HCT116 (cell line): ENCODE measurements around the gene MYO7B. TPM values are rescaled to one million over a fixed set of nuclear protein-coding genes. Genes with fewer than 3 reads are reported as not detected.

ENCODE experiments used
- ATAC-seq: fragments of 200-7000 bp; cut with Tn5 transposase; 2 replicates; pipeline ENCODE4 v1.9.1; 2020; ENCODE audit warnings: mild to moderate bottlenecking, moderate library complexity
- BruUV-seq: library from RNA; stranded (reverse); fragments of 400-500 nt; replicated peaks from 2 replicates; lab custom pipeline; 2021; lab: Mats Ljungman, UMichigan
- CTCF ChIA-PET: fragments of 300-600 bp; sonication (Branson Sonifier 250); formaldehyde crosslinking; loops from one replicate; lab custom pipeline; 2021; ENCODE audit warnings: antibody characterized with exemption; lab: Charles Lee
- POLR2A ChIA-PET: fragments of 300-600, 350-600 bp; sonication (Branson Sonifier 250); formaldehyde crosslinking; loops from one replicate; lab custom pipeline; 2021; ENCODE audit warnings: antibody characterized with exemption; lab: Charles Lee
- RAD21 ChIA-PET, 2 experiments: fragments of 300-600 bp; sonication (Branson Sonifier 250); formaldehyde crosslinking; loops; one replicate each; lab custom pipeline; 2023; ENCODE audit warnings: low total read pairs in 2 of 2; ENCODE audit not compliant: uncharacterized antibody in 2 of 2, unreplicated experiment in 2 of 2, low non-redundant PET in 1 of 2; lab: Charles Lee
- DNase-seq: peaks from one replicate; pipeline ENCODE4 v3.0.0-alpha.2; 2010; ENCODE audit warnings: low read depth, low spot score
- H2AFZ ChIP-seq: fragments of 200-600 bp; shearing (Covaris generic), sonication (generic); 2 replicates; pipeline ENCODE4 v1.6.1; 2017; ENCODE audit warnings: low read depth, mixed run types, mixed read lengths, antibody characterized with exemption, low read length; ENCODE audit not compliant: poor library complexity, severe bottlenecking
- H3K27ac ChIP-seq: 2 replicates; pipeline ENCODE4 v1.5.1; 2012; ENCODE audit warnings: low read depth, low read length
- H3K27me3 ChIP-seq: fragments of 200-600 bp; sonication (generic); 2 replicates; pipeline ENCODE4 v1.6.1; 2016; ENCODE audit warnings: mixed run types, low read length, mixed read lengths; ENCODE audit not compliant: insufficient read depth
- H3K36me3 ChIP-seq, 2 experiments: fragments of 200-500 bp in 1 of 2; fragments of 200-600 bp in 1 of 2; sonication (Bioruptor generic) in 1 of 2; sonication (generic) in 1 of 2; 2 replicates each; pipeline versions ENCODE4 v1.5.1 to v1.6.1; 2014 to 2016; ENCODE audit warnings: low read length in 2 of 2, inconsistent platforms in 1 of 2, mixed read lengths in 1 of 2, mixed run types in 1 of 2; ENCODE audit not compliant: insufficient read depth in 2 of 2, control insufficient read depth in 1 of 2
- H3K4me1 ChIP-seq, 2 experiments: fragments of 200-600 bp in 1 of 2; sonication (generic) in 1 of 2; 2 replicates each; pipeline versions ENCODE4 v1.5.1 to v1.6.1; 2012 to 2017; ENCODE audit warnings: low read length in 2 of 2, inconsistent platforms in 1 of 2, mild to moderate bottlenecking in 1 of 2, mixed read lengths in 1 of 2, mixed run types in 1 of 2, moderate library complexity in 1 of 2; ENCODE audit not compliant: insufficient read depth in 2 of 2, control insufficient read depth in 1 of 2
- H3K4me2 ChIP-seq: fragments of 200-600 bp; sonication (generic); 2 replicates; pipeline ENCODE4 v1.6.1; 2017; ENCODE audit warnings: mixed run types, low read length, mixed read lengths
- H3K4me3 ChIP-seq, 2 experiments: fragments of 200-600 bp in 1 of 2; sonication (generic) in 1 of 2; replicated peaks in 1 of 2; 2 replicates each; pipeline ENCODE4 v1.5.1; 2011 to 2016; ENCODE audit warnings: low read length in 2 of 2, control low read depth in 1 of 2, low read depth in 1 of 2, mild to moderate bottlenecking in 1 of 2, mixed read lengths in 1 of 2, mixed run types in 1 of 2
- H3K79me2 ChIP-seq: fragments of 200-600 bp; sonication (generic); 2 replicates; pipeline ENCODE4 v1.6.1; 2017; ENCODE audit warnings: mild to moderate bottlenecking, mixed run types, low read length, moderate library complexity, mixed read lengths; ENCODE audit not compliant: insufficient read depth
- H3K9ac ChIP-seq: fragments of 200-600 bp; sonication (generic); 2 replicates; pipeline ENCODE4 v1.6.1; 2016; ENCODE audit warnings: low read length, mixed read lengths
- H3K9me2 ChIP-seq: fragments of 200-600 bp; sonication (generic), shearing (Covaris generic); 2 replicates; pipeline ENCODE4 v1.6.1; 2017; ENCODE audit warnings: mixed run types, mild to moderate bottlenecking, moderate library complexity; ENCODE audit not compliant: insufficient read depth
- H3K9me3 ChIP-seq, 2 experiments: fragments of 200-500 bp in 1 of 2; fragments of 200-600 bp in 1 of 2; sonication (Bioruptor generic) in 1 of 2; sonication (generic) in 1 of 2; 2 replicates each; pipeline ENCODE4 v1.6.1; 2014 to 2017; ENCODE audit warnings: low read length in 2 of 2, mixed read lengths in 2 of 2, inconsistent platforms in 1 of 2, low read depth in 1 of 2, mild to moderate bottlenecking in 1 of 2, mixed run types in 1 of 2, moderate library complexity in 1 of 2; ENCODE audit not compliant: control insufficient read depth in 1 of 2, insufficient read depth in 1 of 2
- H4K20me1 ChIP-seq: fragments of 200-600 bp; sonication (generic), shearing (Covaris generic); 2 replicates; pipeline ENCODE4 v1.6.1; 2017; ENCODE audit warnings: mixed run types, mild to moderate bottlenecking, moderate library complexity; ENCODE audit not compliant: insufficient read depth
- EGR1 ChIP-seq: IDR thresholded peaks from 2 replicates; pipeline ENCODE4 v1.6.1; 2012; ENCODE audit warnings: low read depth
- EZH2 ChIP-seq: fragments of 200-600 bp; sonication (generic); IDR thresholded peaks from 2 replicates; pipeline ENCODE4 v1.6.1; 2017; ENCODE audit warnings: antibody characterized with exemption, mixed run types
- EZH2phosphoT487 ChIP-seq: fragments of 200-600 bp; IDR thresholded peaks from 2 replicates; pipeline ENCODE4 v1.6.1; 2018; ENCODE audit warnings: antibody characterized with exemption, borderline replicate concordance
- FOSL1 ChIP-seq: IDR thresholded peaks from 2 replicates; pipeline ENCODE4 v1.6.1; 2012; ENCODE audit warnings: low read depth
- JUND ChIP-seq: IDR thresholded peaks from 2 replicates; pipeline ENCODE4 v1.6.1; 2012
- RAD21 ChIP-seq: IDR thresholded peaks from 2 replicates; pipeline ENCODE4 v1.6.1; 2012; ENCODE audit warnings: low read depth, mild to moderate bottlenecking
- TCF7L2 ChIP-seq: IDR thresholded peaks from 2 replicates; pipeline ENCODE4 v1.7.0; 2011; ENCODE audit warnings: borderline replicate concordance, inconsistent platforms; ENCODE audit not compliant: insufficient read depth, insufficient read length; ENCODE audit errors: extremely low read depth
- intact Hi-C: fragments of 100-400 bp; cut with micrococcal nuclease; formaldehyde crosslinking; loops from 2 replicates; pipeline ENCODE4 v1.10.0; 2022
- total RNA-seq: library from RNA; stranded (reverse); gene quantifications from one replicate; pipeline ENCODE4 v1.2.1, GENCODE V29; 2021; ENCODE audit not compliant: unreplicated experiment
- TF ChIP-seq, protein P1 (sequence below), 3 experiments: fragments of 200-600 bp in 1 of 3; sonication (generic) in 1 of 3; IDR thresholded peaks in 2 of 3; conservative IDR thresholded peaks in 1 of 3; 2 replicates each; pipeline ENCODE4 v1.5.1; 2012 to 2017; ENCODE audit warnings: low read depth in 2 of 3, low read length in 2 of 3, antibody characterized with exemption in 1 of 3, borderline replicate concordance in 1 of 3, control low read depth in 1 of 3, mild to moderate bottlenecking in 1 of 3, mixed read lengths in 1 of 3, mixed run types in 1 of 3, moderate library complexity in 1 of 3; ENCODE audit not compliant: insufficient read depth in 1 of 3
- TF ChIP-seq, protein P2 (sequence below): IDR thresholded peaks from 2 replicates; pipeline ENCODE4 v1.6.1; 2011; ENCODE audit warnings: mild to moderate bottlenecking, low read length, moderate library complexity; ENCODE audit not compliant: insufficient replicate concordance; ENCODE audit errors: extremely low read depth
- TF ChIP-seq, protein P3 (sequence below): IDR thresholded peaks from 2 replicates; pipeline ENCODE4 v1.6.1; 2012; ENCODE audit warnings: low read depth

The MYO7B gene
- total RNA-seq, 1 experiment from 2014 or later = 0.07 TPM

DNA sequence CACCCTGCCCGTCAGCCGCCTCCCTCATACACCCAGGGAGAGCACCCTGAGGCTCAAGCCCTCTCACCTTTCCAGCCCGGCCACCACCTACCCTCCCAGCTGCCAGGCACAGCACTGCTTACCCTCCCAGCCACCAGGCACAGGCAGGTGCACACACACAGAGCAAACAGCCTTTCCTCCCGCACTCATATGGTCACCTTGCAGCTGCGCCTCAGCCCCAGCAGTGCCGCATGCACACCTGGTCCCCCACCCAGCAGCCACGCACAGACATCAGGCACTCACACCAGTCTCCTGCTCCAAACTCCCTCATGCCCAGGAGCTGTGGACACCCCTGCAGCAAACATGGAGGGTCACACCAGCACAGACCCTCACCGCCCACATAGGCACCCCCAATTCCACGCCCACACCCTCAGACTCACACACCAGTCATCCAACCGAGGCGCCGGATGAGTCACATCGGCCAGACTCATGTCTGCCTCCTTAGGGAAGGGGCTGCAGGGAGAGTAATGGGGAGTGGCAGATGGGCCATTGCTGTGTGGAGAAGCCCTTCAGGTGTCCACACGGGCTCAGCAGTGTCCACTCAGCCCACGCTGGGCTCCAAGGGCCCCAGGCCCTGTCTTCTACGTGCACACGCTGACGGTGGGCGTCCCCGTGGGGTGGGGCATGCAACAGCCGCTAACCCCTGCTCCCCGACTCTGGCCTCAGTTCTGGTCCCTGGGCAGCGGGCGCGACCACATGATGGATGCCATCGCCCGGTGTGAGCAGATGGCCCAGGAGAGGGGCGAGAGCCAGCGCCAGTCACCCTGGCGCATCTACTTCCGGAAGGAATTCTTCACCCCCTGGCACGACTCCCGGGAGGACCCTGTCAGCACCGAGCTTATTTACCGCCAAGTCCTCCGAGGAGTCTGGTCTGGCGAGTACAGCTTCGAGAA, 88.2 kb downstream of the MYO7B start:
- peaks cover 0 to 20% of the 10 kb centered on the region in 2 experiments; a peak in 2 of 4 replicates for H3K4me1 ChIP-seq
- no peak overlapping the region for H3K4me3 ChIP-seq
- no peak overlapping the region for H2AFZ ChIP-seq
- no peak overlapping the region for H3K9ac ChIP-seq
- H3K36me3 ChIP-seq = no peaks in the 10 kb centered on the region
- intact Hi-C loops = no loop called here
- POLR2A ChIA-PET = no interaction called here
- H3K9me2 ChIP-seq = no peaks in the 10 kb centered on the region
- no peak overlapping the region for H3K27ac ChIP-seq
- ATAC-seq (peak; percentile 73), DNase-seq (no peak)
- no peaks in the 10 kb centered on the region for H3K27me3 ChIP-seq
- no peaks in the 10 kb centered on the region for H3K79me2 ChIP-seq
- peak overlapping the region; percentile 58 for H3K4me2 ChIP-seq
- RAD21 ChIA-PET = no interaction called here
- CTCF ChIA-PET = no interaction called here
- BruUV-seq = no TSS peak
- H4K20me1 ChIP-seq = no peaks in the 10 kb centered on the region
- TF ChIP-seq EGR1 (peak; percentile 91), FOSL1 (peak; percentile 90)
- TF ChIP-seq, protein P1, sequence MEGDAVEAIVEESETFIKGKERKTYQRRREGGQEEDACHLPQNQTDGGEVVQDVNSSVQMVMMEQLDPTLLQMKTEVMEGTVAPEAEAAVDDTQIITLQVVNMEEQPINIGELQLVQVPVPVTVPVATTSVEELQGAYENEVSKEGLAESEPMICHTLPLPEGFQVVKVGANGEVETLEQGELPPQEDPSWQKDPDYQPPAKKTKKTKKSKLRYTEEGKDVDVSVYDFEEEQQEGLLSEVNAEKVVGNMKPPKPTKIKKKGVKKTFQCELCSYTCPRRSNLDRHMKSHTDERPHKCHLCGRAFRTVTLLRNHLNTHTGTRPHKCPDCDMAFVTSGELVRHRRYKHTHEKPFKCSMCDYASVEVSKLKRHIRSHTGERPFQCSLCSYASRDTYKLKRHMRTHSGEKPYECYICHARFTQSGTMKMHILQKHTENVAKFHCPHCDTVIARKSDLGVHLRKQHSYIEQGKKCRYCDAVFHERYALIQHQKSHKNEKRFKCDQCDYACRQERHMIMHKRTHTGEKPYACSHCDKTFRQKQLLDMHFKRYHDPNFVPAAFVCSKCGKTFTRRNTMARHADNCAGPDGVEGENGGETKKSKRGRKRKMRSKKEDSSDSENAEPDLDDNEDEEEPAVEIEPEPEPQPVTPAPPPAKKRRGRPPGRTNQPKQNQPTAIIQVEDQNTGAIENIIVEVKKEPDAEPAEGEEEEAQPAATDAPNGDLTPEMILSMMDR (IDR thresholded peaks at IDR 0.05 in 2 of 3, conservative IDR thresholded peaks at IDR 0.05 in 1 of 3; ENCODE audit: borderline replicate concordance in 1 of 3, insufficient read depth in 1 of 3, low read depth in 2 of 3, low read length in 2 of 3) = no peak
- H3K9me3 ChIP-seq = no peaks in the 10 kb centered on the region

DNA sequence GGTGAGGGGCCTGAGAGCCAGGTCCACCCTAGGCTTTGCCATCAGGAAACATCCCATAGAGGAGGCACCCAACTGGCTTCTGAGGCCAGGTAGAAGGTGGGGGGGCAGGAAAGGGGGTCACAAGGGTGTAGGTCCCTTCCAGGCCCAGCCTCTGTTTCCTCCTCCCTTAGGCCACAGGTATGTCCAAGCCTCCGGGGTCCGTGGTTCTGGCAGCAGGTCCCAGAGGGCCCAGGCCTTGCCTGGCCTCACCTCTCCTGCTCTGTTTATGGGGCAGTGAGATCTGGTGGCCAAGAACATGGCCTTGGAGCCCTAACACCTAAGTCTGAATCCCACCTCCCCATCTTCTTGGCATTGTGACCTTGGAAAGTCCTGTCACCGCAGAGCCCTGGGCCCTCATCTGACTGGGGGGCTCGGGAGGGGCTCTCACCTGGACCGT, 88.9 kb downstream of the MYO7B start:
- BruUV-seq = no TSS peak
- Histone ChIP-seq H3K4me2 (no peak overlapping the region), H3K9ac (no peak overlapping the region), H3K9me3 (no peaks in the 10 kb centered on the region), H3K9me2 (no peaks in the 10 kb centered on the region), H2AFZ (no peak overlapping the region), H3K36me3 (no peaks in the 10 kb centered on the region), H3K27me3 (no peaks in the 10 kb centered on the region), H3K79me2 (no peaks in the 10 kb centered on the region), H4K20me1 (no peaks in the 10 kb centered on the region), H3K4me1 (peaks cover 0 to 20% of the 10 kb centered on the region in 2 experiments; a peak in 2 of 4 replicates), H3K27ac (no peak overlapping the region), H3K4me3 (no peak overlapping the region)
- intact Hi-C loops = no loop called here
- no peak for ATAC-seq
- no peak for DNase-seq
- CTCF ChIA-PET = no interaction called here
- RAD21 ChIA-PET = no interaction called here
- POLR2A ChIA-PET = no interaction called here
- TF ChIP-seq JUND = no peak
- TF ChIP-seq, protein P2, sequence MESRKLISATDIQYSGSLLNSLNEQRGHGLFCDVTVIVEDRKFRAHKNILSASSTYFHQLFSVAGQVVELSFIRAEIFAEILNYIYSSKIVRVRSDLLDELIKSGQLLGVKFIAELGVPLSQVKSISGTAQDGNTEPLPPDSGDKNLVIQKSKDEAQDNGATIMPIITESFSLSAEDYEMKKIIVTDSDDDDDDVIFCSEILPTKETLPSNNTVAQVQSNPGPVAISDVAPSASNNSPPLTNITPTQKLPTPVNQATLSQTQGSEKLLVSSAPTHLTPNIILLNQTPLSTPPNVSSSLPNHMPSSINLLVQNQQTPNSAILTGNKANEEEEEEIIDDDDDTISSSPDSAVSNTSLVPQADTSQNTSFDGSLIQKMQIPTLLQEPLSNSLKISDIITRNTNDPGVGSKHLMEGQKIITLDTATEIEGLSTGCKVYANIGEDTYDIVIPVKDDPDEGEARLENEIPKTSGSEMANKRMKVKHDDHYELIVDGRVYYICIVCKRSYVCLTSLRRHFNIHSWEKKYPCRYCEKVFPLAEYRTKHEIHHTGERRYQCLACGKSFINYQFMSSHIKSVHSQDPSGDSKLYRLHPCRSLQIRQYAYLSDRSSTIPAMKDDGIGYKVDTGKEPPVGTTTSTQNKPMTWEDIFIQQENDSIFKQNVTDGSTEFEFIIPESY = no peak
- no peak for TF ChIP-seq RAD21
- no peak for TF ChIP-seq EZH2
- TF ChIP-seq TCF7L2 = no peak
- TF ChIP-seq, protein P3, sequence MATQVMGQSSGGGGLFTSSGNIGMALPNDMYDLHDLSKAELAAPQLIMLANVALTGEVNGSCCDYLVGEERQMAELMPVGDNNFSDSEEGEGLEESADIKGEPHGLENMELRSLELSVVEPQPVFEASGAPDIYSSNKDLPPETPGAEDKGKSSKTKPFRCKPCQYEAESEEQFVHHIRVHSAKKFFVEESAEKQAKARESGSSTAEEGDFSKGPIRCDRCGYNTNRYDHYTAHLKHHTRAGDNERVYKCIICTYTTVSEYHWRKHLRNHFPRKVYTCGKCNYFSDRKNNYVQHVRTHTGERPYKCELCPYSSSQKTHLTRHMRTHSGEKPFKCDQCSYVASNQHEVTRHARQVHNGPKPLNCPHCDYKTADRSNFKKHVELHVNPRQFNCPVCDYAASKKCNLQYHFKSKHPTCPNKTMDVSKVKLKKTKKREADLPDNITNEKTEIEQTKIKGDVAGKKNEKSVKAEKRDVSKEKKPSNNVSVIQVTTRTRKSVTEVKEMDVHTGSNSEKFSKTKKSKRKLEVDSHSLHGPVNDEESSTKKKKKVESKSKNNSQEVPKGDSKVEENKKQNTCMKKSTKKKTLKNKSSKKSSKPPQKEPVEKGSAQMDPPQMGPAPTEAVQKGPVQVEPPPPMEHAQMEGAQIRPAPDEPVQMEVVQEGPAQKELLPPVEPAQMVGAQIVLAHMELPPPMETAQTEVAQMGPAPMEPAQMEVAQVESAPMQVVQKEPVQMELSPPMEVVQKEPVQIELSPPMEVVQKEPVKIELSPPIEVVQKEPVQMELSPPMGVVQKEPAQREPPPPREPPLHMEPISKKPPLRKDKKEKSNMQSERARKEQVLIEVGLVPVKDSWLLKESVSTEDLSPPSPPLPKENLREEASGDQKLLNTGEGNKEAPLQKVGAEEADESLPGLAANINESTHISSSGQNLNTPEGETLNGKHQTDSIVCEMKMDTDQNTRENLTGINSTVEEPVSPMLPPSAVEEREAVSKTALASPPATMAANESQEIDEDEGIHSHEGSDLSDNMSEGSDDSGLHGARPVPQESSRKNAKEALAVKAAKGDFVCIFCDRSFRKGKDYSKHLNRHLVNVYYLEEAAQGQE = no peak
- TF ChIP-seq EZH2phosphoT487 = no peak
